SH-SY5Y (cell line): ENCODE measurements around the gene HAAO.

ENCODE experiments used
- GATA2 ChIP-seq: IDR thresholded peaks from 2 replicates; pipeline ENCODE4 v1.6.1; 2011; ENCODE audit warnings: mild to moderate bottlenecking, low read depth, low read length
- GATA3 ChIP-seq: IDR thresholded peaks from 2 replicates; pipeline ENCODE4 v1.6.1; 2011; ENCODE audit warnings: low read depth, mild to moderate bottlenecking, low read length, moderate library complexity

DNA sequence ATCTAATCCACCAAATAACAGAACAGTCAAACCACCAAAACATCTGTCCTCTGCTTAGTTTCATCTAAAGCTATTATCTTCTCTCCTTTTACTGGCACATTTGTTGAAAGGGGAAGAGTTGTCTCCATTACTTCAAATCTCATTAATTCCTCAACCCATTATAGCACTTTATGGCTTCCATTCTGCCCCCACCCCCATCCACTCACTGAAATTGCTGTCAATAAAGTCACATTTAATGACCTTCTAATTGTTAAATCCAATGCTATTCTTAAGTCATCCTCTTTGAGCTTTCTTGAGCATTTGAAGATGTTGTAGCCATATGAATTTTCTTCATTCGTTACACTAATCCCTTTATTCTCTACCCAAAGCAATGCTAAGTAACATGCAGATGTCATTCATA is 33.6 kb downstream of the HAAO start:
- no peak for TF ChIP-seq GATA2
- TF ChIP-seq GATA3 = no peak
